Mucosa of descending colon (tissue), 3 donors: ENCODE data around the gene SLC35F2. TPM values are rescaled to one million over a fixed set of nuclear protein-coding genes. Genes with fewer than 3 reads are reported as not detected.

ENCODE experiments used
- ATAC-seq: fragments of 200-7000 bp; cut with Tn5 transposase; one replicate; pipeline ENCODE4 v1.9.1; 2020; ENCODE audit warnings: mild to moderate bottlenecking, moderate library complexity
- DNase-seq, 3 donors: peaks; one replicate each; pipeline ENCODE4 v3.0.0-alpha.2; 2020
- H3K36me3 ChIP-seq: fragments of 200-600 bp; one replicate; pipeline ENCODE4 v1.8.0; 2021; ENCODE audit warnings: low read depth, mild to moderate bottlenecking
- H3K4me1 ChIP-seq: fragments of 200-600 bp; one replicate; pipeline ENCODE4 v1.8.0; 2021; ENCODE audit warnings: low read depth, mild to moderate bottlenecking
- H3K4me3 ChIP-seq: fragments of 200-600 bp; one replicate; pipeline ENCODE4 v1.8.0; 2021; ENCODE audit warnings: mild to moderate bottlenecking
- H3K9me3 ChIP-seq: fragments of 200-600 bp; one replicate; pipeline ENCODE4 v1.8.0; 2021; ENCODE audit warnings: mild to moderate bottlenecking
- intact Hi-C, 2 donors: fragments of 100-400 bp; cut with DNase I in 1 of 2; cut with micrococcal nuclease in 1 of 2; formaldehyde crosslinking; loops; one replicate each; pipeline versions ENCODE4 v1.11.0 to v1.11.1; 2022; cut with DNase I, micrococcal nuclease
- total RNA-seq, 3 donors: library from RNA; stranded (reverse); fragmentation: NEBNext Ultra II Directional in 2 of 3; extraction: Animal tissue kit (Norgen Biotek cat#: 25700) in 2 of 3; gene quantifications; one replicate each; pipeline versions ENCODE4 v1.2.1 to v1.2.4, GENCODE V29; 2021 to 2023
- TF ChIP-seq, protein P1 (sequence below): fragments of 200-600 bp; IDR thresholded peaks from one replicate; pipeline ENCODE4 v1.8.0; 2022; ENCODE audit warnings: antibody characterized with exemption, mild to moderate bottlenecking
- donor health status: DM: no; HTN: no; CAD: no; lungs with moderate emphysema.
- donor health status: DM: no; HTN: no; CAD: no.
- donor health status: DM: no; HTN: yes; CAD: no.

Gene SLC35F2
- total RNA-seq, 3 donors from 2014 or later, result 13.2 to 32.7 (median 31.6) TPM

DNA sequence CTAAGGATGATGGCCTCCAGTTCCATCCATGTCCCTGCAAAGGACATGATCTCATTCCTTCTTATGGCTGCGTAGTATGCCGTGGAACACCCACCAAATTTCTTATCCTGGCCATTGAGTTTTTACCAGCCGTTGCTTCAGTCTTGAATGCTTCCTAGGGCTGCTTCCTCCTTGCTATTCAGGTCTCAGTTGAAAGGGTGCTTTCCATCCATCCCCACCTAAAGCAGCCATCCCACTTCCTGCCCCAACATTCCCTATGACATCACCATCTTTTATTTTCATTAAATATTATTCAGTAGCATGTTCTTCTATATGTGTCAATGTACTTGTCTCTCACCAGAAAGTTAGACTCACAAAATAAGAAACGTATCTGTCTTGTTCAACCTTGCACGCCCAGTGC, 106.1 kb downstream of the SLC35F2 start:
- intact Hi-C loops, result no loop called here
- no peaks in the 10 kb centered on the region for H3K9me3 ChIP-seq
- TF ChIP-seq, protein P1, sequence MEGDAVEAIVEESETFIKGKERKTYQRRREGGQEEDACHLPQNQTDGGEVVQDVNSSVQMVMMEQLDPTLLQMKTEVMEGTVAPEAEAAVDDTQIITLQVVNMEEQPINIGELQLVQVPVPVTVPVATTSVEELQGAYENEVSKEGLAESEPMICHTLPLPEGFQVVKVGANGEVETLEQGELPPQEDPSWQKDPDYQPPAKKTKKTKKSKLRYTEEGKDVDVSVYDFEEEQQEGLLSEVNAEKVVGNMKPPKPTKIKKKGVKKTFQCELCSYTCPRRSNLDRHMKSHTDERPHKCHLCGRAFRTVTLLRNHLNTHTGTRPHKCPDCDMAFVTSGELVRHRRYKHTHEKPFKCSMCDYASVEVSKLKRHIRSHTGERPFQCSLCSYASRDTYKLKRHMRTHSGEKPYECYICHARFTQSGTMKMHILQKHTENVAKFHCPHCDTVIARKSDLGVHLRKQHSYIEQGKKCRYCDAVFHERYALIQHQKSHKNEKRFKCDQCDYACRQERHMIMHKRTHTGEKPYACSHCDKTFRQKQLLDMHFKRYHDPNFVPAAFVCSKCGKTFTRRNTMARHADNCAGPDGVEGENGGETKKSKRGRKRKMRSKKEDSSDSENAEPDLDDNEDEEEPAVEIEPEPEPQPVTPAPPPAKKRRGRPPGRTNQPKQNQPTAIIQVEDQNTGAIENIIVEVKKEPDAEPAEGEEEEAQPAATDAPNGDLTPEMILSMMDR, result no peak
- ATAC-seq, result no peak
- H3K4me1 ChIP-seq, result no peaks in the 10 kb centered on the region
- no peak overlapping the region for H3K4me3 ChIP-seq
- H3K36me3 ChIP-seq, result no peaks in the 10 kb centered on the region
- DNase-seq, result no peak

DNA sequence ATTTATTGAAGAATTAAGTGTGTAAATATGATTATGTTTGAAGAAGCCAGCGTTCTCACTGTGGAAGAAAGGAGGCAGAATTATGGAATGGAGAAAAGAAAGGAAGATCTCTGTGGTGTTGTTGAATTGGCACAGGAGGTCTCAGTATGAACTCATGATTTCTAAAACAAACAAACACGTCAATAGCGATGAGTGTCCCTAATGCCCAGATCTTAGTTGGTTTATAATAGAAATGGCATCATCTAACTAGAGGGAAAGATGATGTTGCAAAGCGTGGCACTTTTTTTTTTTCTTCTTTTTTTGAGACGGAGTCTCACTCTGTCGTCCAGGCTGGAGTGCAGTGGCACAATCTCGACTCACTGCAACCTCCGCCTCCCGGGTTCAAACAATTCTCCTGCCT, 107.5 kb downstream of the SLC35F2 start:
- no peaks in the 10 kb centered on the region for H3K4me1 ChIP-seq
- no peak for DNase-seq
- H3K9me3 ChIP-seq, result no peaks in the 10 kb centered on the region
- H3K36me3 ChIP-seq, result no peaks in the 10 kb centered on the region
- intact Hi-C loops, result no loop called here
- H3K4me3 ChIP-seq, result no peak overlapping the region
- TF ChIP-seq, protein P1, result no peak
- ATAC-seq, result no peak

DNA sequence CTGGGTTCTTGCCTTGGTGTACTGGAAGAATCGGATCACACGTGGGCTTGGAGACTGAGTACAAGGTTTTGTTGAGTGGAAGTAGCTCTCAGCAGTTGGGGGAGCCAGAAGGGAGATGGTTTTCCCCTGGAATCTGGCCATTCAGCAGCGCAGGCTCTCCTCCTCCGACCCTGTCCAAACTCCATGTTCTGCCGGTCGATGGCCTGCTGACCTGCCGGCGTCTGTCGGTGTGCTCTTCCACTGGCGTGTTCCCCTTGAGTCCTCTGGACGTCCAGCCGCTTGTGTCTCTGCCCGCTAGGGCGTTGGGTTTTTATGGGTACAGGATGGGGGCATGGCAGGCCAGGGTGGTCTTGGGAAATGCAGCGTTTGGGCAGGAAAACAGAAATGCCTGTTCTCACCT, 108.3 kb downstream of the SLC35F2 start:
- TF ChIP-seq, protein P1, result no peak
- no peak for DNase-seq
- H3K36me3 ChIP-seq, result no peaks in the 10 kb centered on the region
- no peak for ATAC-seq
- no peaks in the 10 kb centered on the region for H3K9me3 ChIP-seq
- H3K4me1 ChIP-seq, result no peaks in the 10 kb centered on the region
- no peak overlapping the region for H3K4me3 ChIP-seq
- intact Hi-C loops, result no loop called here

DNA sequence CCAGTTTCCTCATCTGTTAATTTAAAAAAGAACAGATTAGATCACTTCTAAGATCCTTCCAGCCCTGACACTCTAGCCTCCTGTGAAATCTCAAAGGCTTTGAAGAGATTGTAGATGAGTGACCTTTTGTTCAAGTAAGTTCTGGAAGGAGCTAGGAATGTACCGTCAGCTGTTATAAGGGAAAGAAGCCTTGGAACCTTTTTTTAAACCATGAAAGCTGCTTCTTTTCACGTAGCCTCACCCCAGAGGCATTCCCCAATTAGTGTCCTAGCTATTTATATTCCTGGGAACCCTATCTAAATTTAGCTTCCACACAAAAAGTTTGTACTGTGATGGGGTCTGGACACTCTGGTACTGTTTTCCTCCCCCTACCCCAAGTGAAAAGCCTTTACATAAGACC, 111.0 kb downstream of the SLC35F2 start:
- intact Hi-C loops, result no loop called here
- Histone ChIP-seq H3K36me3 (no peaks in the 10 kb centered on the region), H3K4me1 (no peaks in the 10 kb centered on the region), H3K4me3 (no peak overlapping the region), H3K9me3 (no peaks in the 10 kb centered on the region)
- DNase-seq (no peak), ATAC-seq (no peak)
- TF ChIP-seq, protein P1, result no peak

DNA sequence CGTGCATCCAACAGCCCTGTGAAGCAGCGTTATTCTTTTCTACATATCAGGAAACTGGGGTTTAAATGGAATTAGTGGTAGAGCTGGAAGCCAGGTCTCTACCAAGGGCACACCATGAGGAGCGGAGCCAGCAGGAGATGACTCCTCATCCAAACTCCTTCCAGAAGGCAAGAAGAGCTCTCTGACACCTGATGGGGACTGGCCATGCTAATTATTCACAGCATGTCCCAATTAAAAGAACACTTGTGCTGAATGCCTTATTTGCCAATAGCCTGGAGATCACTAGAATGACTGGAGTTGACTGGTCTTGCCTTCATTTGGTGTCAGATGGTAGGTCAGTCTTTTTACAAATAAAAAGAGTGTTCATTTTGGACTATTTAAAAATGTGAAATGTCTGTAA, 113.9 kb downstream of the SLC35F2 start:
- no peaks in the 10 kb centered on the region for H3K36me3 ChIP-seq
- TF ChIP-seq, protein P1, result no peak
- ATAC-seq (no peak), DNase-seq (no peak)
- H3K9me3 ChIP-seq, result no peaks in the 10 kb centered on the region
- intact Hi-C loops, result no loop called here
- no peak overlapping the region for H3K4me3 ChIP-seq
- H3K4me1 ChIP-seq, result no peaks in the 10 kb centered on the region

DNA sequence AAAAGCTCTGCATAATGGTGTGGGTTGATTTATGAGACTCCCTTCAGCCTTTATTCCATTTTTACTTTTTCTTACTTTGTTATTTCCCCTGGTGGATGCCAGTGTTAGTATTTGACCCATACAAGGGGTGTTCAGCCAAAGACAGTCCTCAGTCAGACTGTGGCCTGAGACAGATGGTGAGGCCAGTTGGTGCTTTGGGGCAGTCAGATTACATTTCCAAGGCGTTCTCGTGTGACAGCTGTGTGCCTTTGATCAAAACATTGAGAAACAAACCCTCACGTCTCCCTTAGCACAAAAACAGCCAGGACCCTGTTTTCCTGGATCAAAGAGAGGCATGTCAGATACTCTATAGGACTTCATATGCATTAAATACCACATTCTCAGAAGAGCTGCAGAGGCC, 115.4 kb downstream of the SLC35F2 start:
- Histone ChIP-seq H3K9me3 (no peaks in the 10 kb centered on the region), H3K4me1 (no peaks in the 10 kb centered on the region), H3K4me3 (no peak overlapping the region), H3K36me3 (no peaks in the 10 kb centered on the region)
- ATAC-seq, result no peak
- no peak for DNase-seq
- intact Hi-C loops, result no loop called here
- TF ChIP-seq, protein P1, result no peak
